Renal cortical epithelial cell (primary cell): Measurements from ENCODE around the gene PAX7. TPM values are rescaled to one million over a fixed set of nuclear protein-coding genes. Genes with fewer than 3 reads are reported as not detected.

Experiments
- DNase-seq: peaks from one replicate; pipeline ENCODE4 v3.0.0-alpha.2; 2011; ENCODE audit warnings: low read depth
- total RNA-seq: library from RNA; depleted of rRNA; stranded (reverse); fragments of >200 nt; gene quantifications from 2 replicates; pipeline ENCODE4 v1.2.3, GENCODE V29; 2014

The PAX7 gene
- total RNA-seq, 1 donor from 2014 or later = not detected

- peak; percentile 53 for DNase-seq
Observed at GRCh38 chr1:18618546-18619466, 11.8 kb upstream of the PAX7 start.

- no peak for DNase-seq
Observed at GRCh38 chr1:18619467-18619835, 11.2 kb upstream of the PAX7 start.

- DNase-seq = no peak
Observed at GRCh38 chr1:18628511-18628910, 2.1 kb upstream of the PAX7 start.

- DNase-seq = no peak
Observed at GRCh38 chr1:18629659-18630510, 761 bp upstream of the PAX7 start.

GRCh38 chr1:18631496-18632217 lies 1.0 kb downstream of the PAX7 start:
- no peak for DNase-seq

GRCh38 chr1:18632218-18632588 lies 1.6 kb downstream of the PAX7 start:
- no peak for DNase-seq

- no peak for DNase-seq
Observed at GRCh38 chr1:18632783-18633421, 2.3 kb downstream of the PAX7 start.

GRCh38 chr1:18633422-18634155 lies 2.9 kb downstream of the PAX7 start:
- no peak for DNase-seq

- no peak for DNase-seq
Observed at GRCh38 chr1:18634276-18634675, 3.6 kb downstream of the PAX7 start.

GRCh38 chr1:18635070-18635577 lies 4.5 kb downstream of the PAX7 start:
- no peak for DNase-seq

GRCh38 chr1:18635891-18636595 lies 5.4 kb downstream of the PAX7 start:
- DNase-seq = peak; percentile 3

GRCh38 chr1:18636596-18637508 lies 6.2 kb downstream of the PAX7 start:
- DNase-seq = no peak

- DNase-seq = no peak
Observed at GRCh38 chr1:18637511-18637960, 6.9 kb downstream of the PAX7 start.

- no peak for DNase-seq
Observed at GRCh38 chr1:18637962-18638834, 7.6 kb downstream of the PAX7 start.

GRCh38 chr1:18638835-18639364 lies 8.3 kb downstream of the PAX7 start:
- DNase-seq = no peak

GRCh38 chr1:18639368-18640055 lies 8.9 kb downstream of the PAX7 start:
- no peak for DNase-seq
